ENCODE results near the gene EXD3.

EXD3 gene

GRCh38 chr9:137367506-137368430 is 55.2 kb downstream of the EXD3 start:
- H3K36me3 Mint-ChIP-seq, result no peaks in the 10 kb centered on the region
- DNase-seq (ENCODE audit: low spot score in 2 of 2) (no peak), ATAC-seq (no peak)
- H3K27ac Mint-ChIP-seq, result no peak overlapping the region
- H3K9me3 Mint-ChIP-seq, result no peaks in the 10 kb centered on the region
- H3K4me1 Mint-ChIP-seq, result no peaks in the 10 kb centered on the region
- no peak overlapping the region for H3K4me3 Mint-ChIP-seq

GRCh38 chr9:137366891-137367381 is 56.0 kb downstream of the EXD3 start:
- Mint-ChIP-seq H3K4me1 (no peaks in the 10 kb centered on the region), H3K4me3 (no peak overlapping the region), H3K9me3 (no peaks in the 10 kb centered on the region), H3K27ac (no peak overlapping the region), H3K36me3 (no peaks in the 10 kb centered on the region)
- ATAC-seq (no peak), DNase-seq (ENCODE audit: low spot score in 2 of 2) (no peak)

GRCh38 chr9:137366445-137366810 is 56.5 kb downstream of the EXD3 start:
- no peak for DNase-seq (ENCODE audit: low spot score in 2 of 2)
- H3K4me1 Mint-ChIP-seq, result no peaks in the 10 kb centered on the region
- no peaks in the 10 kb centered on the region for H3K36me3 Mint-ChIP-seq
- no peak for ATAC-seq
- no peaks in the 10 kb centered on the region for H3K9me3 Mint-ChIP-seq
- no peak overlapping the region for H3K4me3 Mint-ChIP-seq
- H3K27ac Mint-ChIP-seq, result no peak overlapping the region

- no peak overlapping the region for H3K27ac Mint-ChIP-seq
These were observed 57.2 kb downstream of the EXD3 start for GRCh38 chr9:137365552-137366444.

GRCh38 chr9:137365056-137365455 is 57.9 kb downstream of the EXD3 start:
- DNase-seq (ENCODE audit: low spot score in 2 of 2) (no peak), ATAC-seq (no peak)
- Mint-ChIP-seq H3K36me3 (no peaks in the 10 kb centered on the region), H3K4me1 (no peaks in the 10 kb centered on the region), H3K27ac (no peak overlapping the region), H3K9me3 (no peaks in the 10 kb centered on the region), H3K4me3 (no peak overlapping the region)

More at GRCh38 chr9:137365552-137366444, 57.2 kb downstream of the EXD3 start:
- DNase-seq (ENCODE audit: low spot score in 2 of 2) (no peak), ATAC-seq (no peak)
- no peaks in the 10 kb centered on the region for H3K36me3 Mint-ChIP-seq
- H3K9me3 Mint-ChIP-seq, result no peaks in the 10 kb centered on the region
- no peaks in the 10 kb centered on the region for H3K4me1 Mint-ChIP-seq
- no peak overlapping the region for H3K4me3 Mint-ChIP-seq

- DNase-seq (ENCODE audit: low spot score in 2 of 2) (no peak), ATAC-seq (no peak)
- Mint-ChIP-seq H3K27ac (no peak overlapping the region), H3K36me3 (no peaks in the 10 kb centered on the region), H3K9me3 (peaks cover 5% of the 10 kb centered on the region), H3K4me1 (no peaks in the 10 kb centered on the region), H3K4me3 (no peak overlapping the region)
These were observed 63.1 kb downstream of the EXD3 start for GRCh38 chr9:137359850-137360249.

- no peak overlapping the region for H3K27ac Mint-ChIP-seq
- no peak overlapping the region for H3K4me3 Mint-ChIP-seq
- ATAC-seq (no peak), DNase-seq (ENCODE audit: low spot score in 2 of 2) (no peak)
- H3K4me1 Mint-ChIP-seq, result no peaks in the 10 kb centered on the region
- no peaks in the 10 kb centered on the region for H3K36me3 Mint-ChIP-seq
- H3K9me3 Mint-ChIP-seq, result peaks cover 5% of the 10 kb centered on the region
These were observed 64.8 kb downstream of the EXD3 start for GRCh38 chr9:137358126-137358525.

- ATAC-seq (no peak), DNase-seq (ENCODE audit: low spot score in 2 of 2) (no peak)
- Mint-ChIP-seq H3K9me3 (peaks cover 5% of the 10 kb centered on the region), H3K27ac (no peak overlapping the region), H3K4me3 (no peak overlapping the region), H3K4me1 (no peaks in the 10 kb centered on the region), H3K36me3 (no peaks in the 10 kb centered on the region)
These were observed 65.8 kb downstream of the EXD3 start for GRCh38 chr9:137357166-137357565.

GRCh38 chr9:137355761-137356365 is 67.1 kb downstream of the EXD3 start:
- H3K27ac Mint-ChIP-seq, result no peak overlapping the region
- H3K36me3 Mint-ChIP-seq, result no peaks in the 10 kb centered on the region
- H3K4me1 Mint-ChIP-seq, result no peaks in the 10 kb centered on the region
- H3K4me3 Mint-ChIP-seq, result no peak overlapping the region
- peaks cover 5% of the 10 kb centered on the region for H3K9me3 Mint-ChIP-seq
- DNase-seq (ENCODE audit: low spot score in 2 of 2) (no peak), ATAC-seq (no peak)

- no peak for ATAC-seq
- Mint-ChIP-seq H3K4me3 (no peak overlapping the region), H3K9me3 (peaks cover 5% of the 10 kb centered on the region), H3K36me3 (no peaks in the 10 kb centered on the region), H3K4me1 (no peaks in the 10 kb centered on the region), H3K27ac (no peak overlapping the region)
- DNase-seq (ENCODE audit: low spot score in 2 of 2), result no peak
These were observed 67.9 kb downstream of the EXD3 start for GRCh38 chr9:137354845-137355760.

- H3K27ac Mint-ChIP-seq, result no peak overlapping the region
- DNase-seq (ENCODE audit: low spot score in 2 of 2) (no peak), ATAC-seq (no peak)
- H3K4me1 Mint-ChIP-seq, result no peaks in the 10 kb centered on the region
- no peaks in the 10 kb centered on the region for H3K36me3 Mint-ChIP-seq
- peaks cover 5% of the 10 kb centered on the region for H3K9me3 Mint-ChIP-seq
- no peak overlapping the region for H3K4me3 Mint-ChIP-seq
These were observed 68.7 kb downstream of the EXD3 start for GRCh38 chr9:137354153-137354844.

- Mint-ChIP-seq H3K9me3 (peaks cover 5% of the 10 kb centered on the region), H3K4me1 (no peaks in the 10 kb centered on the region), H3K36me3 (no peaks in the 10 kb centered on the region), H3K27ac (no peak overlapping the region), H3K4me3 (no peak overlapping the region)
- no peak for ATAC-seq
- no peak for DNase-seq (ENCODE audit: low spot score in 2 of 2)
These were observed 69.5 kb downstream of the EXD3 start for GRCh38 chr9:137353223-137354152.

GRCh38 chr9:137352511-137353222 is 70.3 kb downstream of the EXD3 start:
- peaks cover 5% of the 10 kb centered on the region for H3K9me3 Mint-ChIP-seq
- no peak overlapping the region for H3K4me3 Mint-ChIP-seq
- DNase-seq (ENCODE audit: low spot score in 2 of 2) (no peak), ATAC-seq (no peak)
- no peak overlapping the region for H3K27ac Mint-ChIP-seq
- no peaks in the 10 kb centered on the region for H3K36me3 Mint-ChIP-seq
- no peaks in the 10 kb centered on the region for H3K4me1 Mint-ChIP-seq
